Ishikawa (cell line): ENCODE results near the gene ROBO1.

Source experiments
- EP300 ChIP-seq: IDR thresholded peaks from 2 replicates; pipeline ENCODE4 v1.6.1; 2012; ENCODE audit warnings: borderline replicate concordance
- MAX ChIP-seq: IDR thresholded peaks from 2 replicates; pipeline ENCODE4 v1.6.1; 2012
- TCF12 ChIP-seq: IDR thresholded peaks from 2 replicates; pipeline ENCODE4 v1.6.1; 2012; ENCODE audit warnings: low read depth
- TEAD4 ChIP-seq: IDR thresholded peaks from 2 replicates; pipeline ENCODE4 v1.6.1; 2012

GRCh38 chr3:78986416-78987101 is 781.2 kb downstream of the ROBO1 start:
- TF ChIP-seq MAX = no peak
- no peak for TF ChIP-seq EP300
- TF ChIP-seq TCF12 = no peak
- no peak for TF ChIP-seq TEAD4
